ENCODE results near the gene TFDP2.

DNA sequence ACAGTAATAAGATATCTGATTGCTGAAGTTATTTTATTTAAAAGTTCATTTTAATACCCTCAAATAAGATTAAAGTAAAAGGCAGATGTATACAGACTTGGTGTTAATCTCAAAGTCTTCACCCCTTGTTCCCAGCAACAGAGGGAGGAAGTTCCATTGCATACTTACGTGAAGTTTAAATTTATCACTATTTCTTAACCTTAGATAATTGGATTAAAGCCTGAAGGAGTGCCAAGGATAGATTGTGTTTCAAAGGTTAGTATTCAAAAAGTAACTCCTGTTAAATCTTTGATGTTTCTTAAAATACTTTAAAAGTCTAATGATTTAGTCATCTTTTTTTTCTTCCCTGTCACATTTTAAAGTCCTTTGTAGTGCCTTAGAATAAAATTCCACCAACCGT is 233.6 kb downstream of the TFDP2 start:
- TF ChIP-seq, protein P1, sequence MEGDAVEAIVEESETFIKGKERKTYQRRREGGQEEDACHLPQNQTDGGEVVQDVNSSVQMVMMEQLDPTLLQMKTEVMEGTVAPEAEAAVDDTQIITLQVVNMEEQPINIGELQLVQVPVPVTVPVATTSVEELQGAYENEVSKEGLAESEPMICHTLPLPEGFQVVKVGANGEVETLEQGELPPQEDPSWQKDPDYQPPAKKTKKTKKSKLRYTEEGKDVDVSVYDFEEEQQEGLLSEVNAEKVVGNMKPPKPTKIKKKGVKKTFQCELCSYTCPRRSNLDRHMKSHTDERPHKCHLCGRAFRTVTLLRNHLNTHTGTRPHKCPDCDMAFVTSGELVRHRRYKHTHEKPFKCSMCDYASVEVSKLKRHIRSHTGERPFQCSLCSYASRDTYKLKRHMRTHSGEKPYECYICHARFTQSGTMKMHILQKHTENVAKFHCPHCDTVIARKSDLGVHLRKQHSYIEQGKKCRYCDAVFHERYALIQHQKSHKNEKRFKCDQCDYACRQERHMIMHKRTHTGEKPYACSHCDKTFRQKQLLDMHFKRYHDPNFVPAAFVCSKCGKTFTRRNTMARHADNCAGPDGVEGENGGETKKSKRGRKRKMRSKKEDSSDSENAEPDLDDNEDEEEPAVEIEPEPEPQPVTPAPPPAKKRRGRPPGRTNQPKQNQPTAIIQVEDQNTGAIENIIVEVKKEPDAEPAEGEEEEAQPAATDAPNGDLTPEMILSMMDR (IDR thresholded peaks at IDR 0.05), result no peak
- TF ChIP-seq POLR2A (IDR thresholded peaks at IDR 0.05), result no peak
- TF ChIP-seq POLR2AphosphoS5 (IDR thresholded peaks at IDR 0.05), result no peak
